ENCODE measurements around the gene SMC1B. TPM values are rescaled to one million over a fixed set of nuclear protein-coding genes. Genes with fewer than 3 reads are reported as not detected.

Gene SMC1B
- total and polyA plus RNA-seq, 7 donors: not detected

DNA sequence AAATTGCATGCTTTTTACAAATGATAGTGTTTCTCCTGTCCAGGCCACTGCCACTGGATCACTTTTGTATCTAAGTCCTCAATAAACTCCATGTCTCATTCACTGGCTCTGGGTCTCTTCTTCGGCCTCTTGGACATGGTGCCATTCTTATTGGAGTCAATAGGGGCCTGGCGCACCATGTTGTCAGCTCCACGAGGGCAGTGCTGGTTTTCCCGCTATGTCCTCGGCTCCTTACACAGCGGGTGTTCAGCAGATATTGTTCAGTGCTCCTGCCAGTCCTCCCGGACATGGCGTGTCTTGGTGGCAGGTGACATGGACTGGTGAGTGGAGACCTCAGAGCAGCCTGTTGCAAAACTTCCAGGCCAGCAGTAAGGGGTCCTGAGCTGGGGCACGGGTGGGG, 107.3 kb downstream of the SMC1B start:
- 89 to 93% (median 89%) methylated on average over 9 of the region's 9 CpGs for WGBS, 3 donors
- TF ChIP-seq, protein P1, sequence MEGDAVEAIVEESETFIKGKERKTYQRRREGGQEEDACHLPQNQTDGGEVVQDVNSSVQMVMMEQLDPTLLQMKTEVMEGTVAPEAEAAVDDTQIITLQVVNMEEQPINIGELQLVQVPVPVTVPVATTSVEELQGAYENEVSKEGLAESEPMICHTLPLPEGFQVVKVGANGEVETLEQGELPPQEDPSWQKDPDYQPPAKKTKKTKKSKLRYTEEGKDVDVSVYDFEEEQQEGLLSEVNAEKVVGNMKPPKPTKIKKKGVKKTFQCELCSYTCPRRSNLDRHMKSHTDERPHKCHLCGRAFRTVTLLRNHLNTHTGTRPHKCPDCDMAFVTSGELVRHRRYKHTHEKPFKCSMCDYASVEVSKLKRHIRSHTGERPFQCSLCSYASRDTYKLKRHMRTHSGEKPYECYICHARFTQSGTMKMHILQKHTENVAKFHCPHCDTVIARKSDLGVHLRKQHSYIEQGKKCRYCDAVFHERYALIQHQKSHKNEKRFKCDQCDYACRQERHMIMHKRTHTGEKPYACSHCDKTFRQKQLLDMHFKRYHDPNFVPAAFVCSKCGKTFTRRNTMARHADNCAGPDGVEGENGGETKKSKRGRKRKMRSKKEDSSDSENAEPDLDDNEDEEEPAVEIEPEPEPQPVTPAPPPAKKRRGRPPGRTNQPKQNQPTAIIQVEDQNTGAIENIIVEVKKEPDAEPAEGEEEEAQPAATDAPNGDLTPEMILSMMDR (IDR thresholded peaks at IDR 0.05): no peak
- intact Hi-C loops (cut with DNase I): no loop called here
- no peak for ATAC-seq
- Histone ChIP-seq H3K36me3 (ENCODE audit: insufficient read depth in 1 of 2, low read depth in 1 of 2) (no peaks in the 10 kb centered on the region), H3K9me3 (no peaks in the 10 kb centered on the region), H3K27ac (no peak overlapping the region), H3K4me1 (peaks cover 4% of the 10 kb centered on the region), H3K27me3 (ENCODE audit: insufficient read depth in 3 of 3, low read length in 2 of 3) (no peaks in the 10 kb centered on the region), H3K4me3 (no peak overlapping the region)
- DNase-seq: no peak

DNA sequence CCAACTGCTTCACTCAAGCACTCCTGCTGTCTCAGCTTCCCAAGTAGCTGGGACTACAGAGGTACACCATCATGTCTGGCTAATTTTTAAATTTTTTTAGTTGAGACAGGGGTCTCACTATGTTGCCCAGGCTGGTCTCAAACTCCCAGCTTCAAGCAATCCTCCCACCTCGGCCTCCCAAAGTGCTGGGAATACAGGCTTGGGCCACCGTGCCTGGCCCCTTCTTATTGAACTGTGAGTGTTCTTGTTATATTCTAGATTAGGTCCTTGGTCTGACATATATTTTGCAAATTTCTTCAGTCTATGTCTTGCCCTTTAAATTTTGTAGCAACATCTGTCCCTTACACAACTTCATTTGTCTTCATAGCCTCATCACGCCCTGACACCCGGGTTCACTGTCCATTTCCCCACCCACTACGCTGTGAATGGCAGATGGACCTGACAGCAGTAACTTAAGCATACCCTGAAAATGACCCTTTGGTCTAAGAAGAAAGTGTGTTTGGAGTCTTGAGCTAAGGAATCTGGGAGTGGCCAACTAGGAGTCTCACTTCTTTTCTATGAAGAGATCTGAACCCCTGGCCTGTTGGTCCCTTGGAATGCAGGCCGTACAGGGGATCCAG, 107.8 kb downstream of the SMC1B start:
- TF ChIP-seq, protein P1 (IDR thresholded peaks at IDR 0.05): no peak
- Histone ChIP-seq H3K4me1 (no peaks in the 10 kb centered on the region), H3K9me3 (no peaks in the 10 kb centered on the region), H3K27me3 (ENCODE audit: insufficient read depth in 3 of 3, low read length in 2 of 3) (no peaks in the 10 kb centered on the region), H3K36me3 (ENCODE audit: insufficient read depth in 1 of 2, low read depth in 1 of 2) (no peaks in the 10 kb centered on the region), H3K4me3 (no peak overlapping the region), H3K27ac (no peak overlapping the region)
- ATAC-seq: no peak
- intact Hi-C loops (cut with DNase I): no loop called here
- WGBS, 3 donors: 75 to 81% (median 78%) methylated on average over 6 of the region's 6 CpGs
- DNase-seq: no peak

DNA sequence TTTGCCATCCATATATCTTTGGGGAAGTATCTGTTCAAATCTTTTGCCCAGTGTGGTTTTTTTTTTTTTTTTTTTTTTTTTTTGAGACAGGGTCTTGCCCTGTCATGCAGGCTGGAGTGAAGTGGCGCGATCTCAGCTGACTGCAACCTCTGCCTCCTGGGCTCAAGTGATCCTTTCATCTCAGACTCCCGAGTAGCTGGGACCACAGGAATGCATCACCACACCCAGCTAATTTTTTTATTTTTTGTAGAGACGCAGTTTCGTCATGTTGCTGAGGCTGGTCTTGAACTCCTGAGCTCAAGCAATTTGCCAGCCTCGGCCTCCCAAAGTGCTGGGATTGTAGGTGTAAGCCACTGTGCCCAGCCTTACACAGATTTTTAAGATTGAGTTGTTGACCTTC, 108.4 kb downstream of the SMC1B start:
- Histone ChIP-seq H3K4me3 (no peak overlapping the region), H3K27ac (no peak overlapping the region), H3K36me3 (ENCODE audit: insufficient read depth in 1 of 2, low read depth in 1 of 2) (no peaks in the 10 kb centered on the region), H3K4me1 (no peaks in the 10 kb centered on the region), H3K27me3 (ENCODE audit: insufficient read depth in 3 of 3, low read length in 2 of 3) (no peaks in the 10 kb centered on the region), H3K9me3 (no peaks in the 10 kb centered on the region)
- WGBS, 3 donors: 88 to 92% (median 90%) methylated on average over 6 of the region's 6 CpGs
- DNase-seq: no peak
- TF ChIP-seq, protein P1 (IDR thresholded peaks at IDR 0.05): no peak
- intact Hi-C loops (cut with DNase I): no loop called here
- ATAC-seq: no peak

DNA sequence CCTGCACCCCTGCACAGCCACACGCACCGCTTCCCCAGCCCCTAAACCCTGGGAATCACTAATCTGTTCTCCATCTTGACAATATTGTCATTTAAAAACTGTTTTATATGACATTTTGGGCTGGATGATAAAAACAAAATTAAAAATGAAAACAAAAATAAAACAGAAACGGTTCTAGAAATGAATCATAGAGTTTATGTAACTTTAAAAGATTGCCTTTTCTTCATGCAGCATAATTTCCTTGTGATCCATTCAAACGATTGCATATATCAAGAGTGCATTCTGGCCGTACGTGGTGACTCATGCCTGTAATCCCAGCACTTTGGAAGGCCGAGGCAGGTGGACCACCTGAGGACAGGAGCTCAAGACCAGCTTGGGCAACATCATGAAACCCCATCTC, 110.2 kb downstream of the SMC1B start:
- 76 to 84% (median 79%) methylated on average over 7 of the region's 7 CpGs for WGBS, 3 donors
- H3K9me3 ChIP-seq: no peaks in the 10 kb centered on the region
- no peaks in the 10 kb centered on the region for H3K36me3 ChIP-seq (ENCODE audit: insufficient read depth in 1 of 2, low read depth in 1 of 2)
- DNase-seq (no peak), ATAC-seq (no peak)
- no peaks in the 10 kb centered on the region for H3K4me1 ChIP-seq
- TF ChIP-seq, protein P1 (IDR thresholded peaks at IDR 0.05): no peak
- H3K4me3 ChIP-seq: no peak overlapping the region
- intact Hi-C loops (cut with DNase I): no loop called here
- no peak overlapping the region for H3K27ac ChIP-seq
- no peaks in the 10 kb centered on the region for H3K27me3 ChIP-seq (ENCODE audit: insufficient read depth in 3 of 3, low read length in 2 of 3)

DNA sequence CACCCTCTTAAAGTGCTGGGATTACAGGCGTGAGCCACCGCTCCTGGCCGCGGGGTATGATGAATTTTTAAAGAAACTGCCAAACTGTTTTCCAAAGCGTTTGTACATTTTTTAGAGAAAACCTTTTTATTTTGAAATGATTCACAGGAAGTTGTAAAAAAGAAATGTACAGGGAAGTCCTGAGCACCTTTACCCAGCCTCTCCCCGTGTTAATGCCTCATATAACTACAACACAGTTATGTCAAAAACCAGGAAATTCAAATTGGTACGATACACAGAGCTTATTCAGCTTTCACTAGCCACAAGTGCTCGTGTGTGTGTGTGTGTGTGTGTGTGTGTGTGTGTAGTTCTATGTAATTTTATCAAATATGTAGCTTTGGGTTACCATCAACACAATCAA, 110.6 kb downstream of the SMC1B start:
- Histone ChIP-seq H3K4me1 (no peaks in the 10 kb centered on the region), H3K9me3 (no peaks in the 10 kb centered on the region), H3K27ac (no peak overlapping the region), H3K27me3 (ENCODE audit: insufficient read depth in 3 of 3, low read length in 2 of 3) (no peaks in the 10 kb centered on the region), H3K4me3 (no peak overlapping the region), H3K36me3 (ENCODE audit: insufficient read depth in 1 of 2, low read depth in 1 of 2) (no peaks in the 10 kb centered on the region)
- intact Hi-C loops (cut with DNase I): no loop called here
- ATAC-seq (no peak), DNase-seq (no peak)
- 72 to 80% (median 75%) methylated on average over 8 of the region's 8 CpGs for WGBS, 3 donors
- TF ChIP-seq, protein P1 (IDR thresholded peaks at IDR 0.05): no peak
